NCI-H526 (cell line): Measurements from ENCODE around the gene DPF3.
"Not testable (repeated sequence)": the region's sequence is repeated elsewhere in the genome, so short reads cannot be mapped to it uniquely, and the experiment has no call there.

ENCODE experiments used
- DNase-seq, 2 experiments: peaks; one replicate each; lab custom pipeline; 2025; lab: John Stamatoyannopoulos, UW

The DPF3 gene

DNA sequence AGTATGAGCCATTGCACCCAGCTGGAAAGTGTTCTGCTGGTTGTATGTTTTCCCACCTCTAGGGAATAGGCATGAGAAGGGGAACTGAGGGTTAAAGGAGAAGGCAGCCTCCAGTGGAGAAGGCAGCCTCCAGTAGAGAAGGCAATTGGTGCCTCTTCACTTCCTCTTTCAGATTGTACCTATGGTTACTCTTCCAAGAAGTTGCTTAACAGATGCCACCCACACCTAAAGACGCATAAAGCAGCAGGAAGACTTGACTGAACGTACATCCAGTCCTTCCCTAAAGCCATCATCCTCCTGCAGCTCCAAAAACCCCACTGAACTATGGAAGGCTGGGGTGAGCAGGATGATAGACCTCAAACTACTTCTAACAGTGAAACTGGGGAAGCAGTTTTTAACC lies 13.1 kb downstream of the DPF3 start:
- DNase-seq: no peak

DNA sequence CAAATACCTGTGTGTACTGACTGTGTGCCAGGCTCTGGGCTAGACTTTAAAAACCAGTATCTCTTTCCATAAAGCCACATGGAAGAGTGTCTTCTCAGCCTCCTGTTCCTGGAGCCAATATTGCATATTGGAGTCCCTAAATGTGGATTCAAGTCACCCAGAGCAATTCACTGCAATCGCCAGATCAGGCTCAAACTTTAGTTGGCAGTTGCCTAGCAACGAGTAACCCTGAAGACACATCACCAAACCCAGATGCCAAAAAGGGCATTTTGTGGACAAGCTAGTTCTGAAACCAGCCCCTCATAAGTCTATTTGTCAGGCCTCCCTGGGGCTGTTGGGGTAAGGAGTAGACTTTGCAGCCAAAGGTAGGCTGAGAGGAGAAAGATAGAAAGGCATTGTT lies 13.7 kb downstream of the DPF3 start:
- no peak for DNase-seq

DNA sequence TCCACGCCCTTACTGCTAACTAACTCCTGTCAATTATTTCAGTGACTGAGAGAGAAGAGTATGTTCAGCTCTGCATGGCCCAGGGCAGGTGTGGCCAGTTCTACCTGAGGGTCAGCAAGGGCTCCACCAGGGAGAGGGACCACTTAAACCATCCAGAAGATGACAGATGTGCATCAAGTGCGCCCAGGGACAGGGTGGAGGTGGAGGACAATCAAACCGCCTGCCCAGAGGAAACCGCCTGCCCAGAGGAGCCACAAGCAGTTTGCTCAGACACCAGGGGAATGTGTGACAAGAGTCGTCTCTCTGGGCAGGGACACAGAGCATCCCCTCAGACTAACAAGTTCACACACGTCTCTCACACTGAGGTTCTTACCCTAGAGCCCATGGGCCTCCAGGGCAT lies 14.5 kb downstream of the DPF3 start:
- DNase-seq: no peak

DNA sequence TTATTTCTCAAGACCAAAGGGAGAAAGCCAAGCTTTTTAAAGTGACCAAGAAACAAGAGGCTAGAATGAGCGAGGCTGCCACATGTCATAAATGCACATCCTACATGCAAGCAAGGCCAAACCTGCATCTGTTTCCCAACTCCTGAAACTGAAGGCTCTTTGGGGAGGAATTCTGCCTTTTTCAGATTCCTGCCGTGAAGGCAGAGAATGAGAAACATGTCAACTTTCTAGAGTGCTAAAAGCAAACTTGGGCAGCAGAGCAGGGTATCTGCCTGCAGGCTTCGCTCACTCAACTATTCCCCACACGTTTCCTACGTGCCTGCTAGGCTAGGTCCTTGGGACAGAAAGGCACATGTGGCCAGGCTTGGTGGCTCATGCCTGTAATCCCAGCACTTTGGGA lies 15.2 kb downstream of the DPF3 start:
- DNase-seq: no peak

DNA sequence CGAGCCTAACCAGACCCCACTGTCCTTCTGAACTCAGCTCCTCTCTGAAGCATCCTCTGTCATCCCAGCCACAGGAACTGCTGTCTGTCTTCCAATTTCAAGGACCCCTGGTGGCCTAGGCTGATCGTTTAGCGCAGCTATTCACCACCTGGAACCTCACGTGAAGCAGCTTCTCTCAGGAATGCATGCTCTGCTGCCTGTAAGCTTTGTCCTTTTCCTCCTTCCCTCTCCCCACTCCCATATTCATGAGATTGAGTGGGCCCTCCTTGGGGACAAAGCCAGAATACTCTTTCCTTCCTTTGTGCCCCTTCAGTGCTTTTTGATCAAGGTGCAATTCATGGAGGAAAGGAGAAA lies 17.2 kb downstream of the DPF3 start:
- no peak for DNase-seq

DNA sequence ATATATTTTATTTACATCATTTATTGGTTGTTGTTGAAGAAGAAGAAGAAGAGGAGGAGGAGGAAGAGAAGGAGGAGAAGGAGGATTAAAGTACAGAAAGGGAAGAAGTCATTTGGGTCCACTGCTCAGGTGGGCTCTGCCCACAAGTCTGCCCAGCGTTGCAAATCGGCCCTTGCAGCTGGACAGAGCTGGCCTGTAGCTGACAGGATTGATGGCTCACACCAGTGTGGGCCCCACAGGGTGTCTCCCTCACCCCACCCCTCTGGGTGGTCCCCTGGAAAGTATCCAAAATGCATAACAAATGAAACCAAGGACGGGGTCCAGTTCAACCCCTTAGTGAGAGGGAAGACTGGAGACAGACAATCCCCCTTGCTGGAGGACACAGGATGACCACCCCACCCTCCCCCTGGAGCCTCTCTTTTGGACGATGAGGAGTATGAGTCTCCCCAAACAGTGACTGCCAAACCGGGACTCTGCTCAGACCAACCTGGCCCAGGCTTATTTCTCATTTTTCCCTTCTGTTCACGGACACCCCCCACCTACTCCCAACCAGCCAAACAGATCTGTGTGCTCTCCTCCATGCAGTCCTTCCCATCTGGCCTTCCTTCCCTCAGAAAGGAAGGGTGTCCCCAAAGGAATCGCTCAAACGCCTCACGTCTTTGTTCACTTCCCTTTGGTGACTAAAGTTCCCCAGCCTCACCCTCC lies 17.7 kb downstream of the DPF3 start:
- DNase-seq: no peak

DNA sequence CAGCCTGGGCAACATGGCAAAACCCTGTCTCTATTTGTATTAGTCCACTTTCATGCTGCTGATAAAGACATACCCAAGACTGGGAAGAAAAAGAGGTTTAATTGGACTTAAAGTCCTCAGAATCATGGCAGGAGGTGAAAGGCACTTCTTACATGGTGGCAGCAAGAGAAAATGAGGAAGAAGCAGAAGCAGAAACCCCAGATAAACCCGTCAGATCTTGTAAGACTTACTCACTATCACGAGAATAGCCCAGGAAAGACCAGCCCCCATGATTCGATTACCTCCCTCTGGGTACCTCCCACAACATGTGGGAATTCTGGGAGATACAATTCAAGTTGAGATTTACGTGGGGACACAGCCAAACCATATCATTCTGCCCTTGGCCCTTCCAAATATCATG lies 23.0 kb downstream of the DPF3 start:
- not testable (repeated sequence) for DNase-seq

DNA sequence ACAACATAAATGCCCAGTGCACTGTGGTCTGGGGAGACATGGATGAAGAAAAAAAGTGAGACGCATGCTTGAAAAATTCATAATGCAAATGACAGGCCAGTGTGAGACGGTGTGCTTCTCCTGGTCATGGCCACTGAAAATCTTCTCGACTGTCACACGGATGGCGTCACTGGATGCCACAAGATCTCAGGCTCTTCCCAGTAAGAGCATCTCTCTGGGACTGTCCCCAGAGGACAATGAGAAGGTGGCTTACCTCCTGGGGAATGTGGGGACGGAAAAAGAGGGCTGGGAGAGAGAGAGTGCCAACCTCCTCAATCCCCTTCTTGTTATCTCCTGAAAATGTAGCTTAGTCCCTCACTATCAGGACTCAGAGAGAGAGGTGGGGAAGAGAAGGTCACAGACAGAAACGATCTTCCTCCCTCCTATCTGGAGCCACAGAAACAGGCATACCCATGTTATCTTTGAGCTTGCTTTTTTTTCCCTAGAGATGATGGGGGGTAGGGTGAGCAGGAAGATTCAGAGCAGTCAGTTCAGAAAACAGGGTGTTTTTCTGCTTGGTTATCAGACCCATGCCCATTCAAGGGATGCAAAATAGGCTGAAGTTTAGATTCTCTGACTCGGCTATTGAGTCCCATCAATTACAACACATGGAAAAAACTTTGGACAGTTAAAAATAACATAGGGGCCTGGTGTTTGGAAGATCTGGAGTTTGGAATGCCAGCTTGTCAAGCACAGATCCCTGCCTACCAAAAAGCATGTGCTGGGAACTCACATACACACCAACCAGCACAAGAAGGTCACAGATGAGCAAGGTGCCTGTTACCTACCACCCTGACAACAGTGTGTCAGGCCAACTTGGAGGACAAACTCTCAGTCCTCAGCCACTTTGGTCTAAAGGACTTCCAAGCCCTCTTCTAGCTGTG lies 24.2 kb downstream of the DPF3 start:
- DNase-seq: no peak

DNA sequence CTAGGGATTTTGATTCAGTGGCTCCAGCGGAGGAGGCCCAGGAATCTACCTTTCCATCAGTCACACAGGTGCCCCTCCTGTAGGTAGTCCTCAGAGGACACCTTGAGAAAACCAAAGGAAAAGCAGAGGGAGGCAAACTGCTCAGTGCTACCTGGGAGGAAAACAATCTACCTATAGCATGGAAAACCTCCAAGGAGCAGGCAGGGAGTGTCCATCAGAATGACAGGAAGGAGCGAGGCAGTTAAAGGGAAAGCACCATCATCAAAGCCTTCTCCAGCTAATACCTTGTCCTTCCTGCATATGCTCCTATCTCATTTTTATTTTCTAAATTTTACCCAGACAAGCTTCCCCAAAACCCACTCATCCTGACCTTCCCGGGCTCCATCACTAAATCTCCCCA lies 25.4 kb downstream of the DPF3 start:
- no peak for DNase-seq

DNA sequence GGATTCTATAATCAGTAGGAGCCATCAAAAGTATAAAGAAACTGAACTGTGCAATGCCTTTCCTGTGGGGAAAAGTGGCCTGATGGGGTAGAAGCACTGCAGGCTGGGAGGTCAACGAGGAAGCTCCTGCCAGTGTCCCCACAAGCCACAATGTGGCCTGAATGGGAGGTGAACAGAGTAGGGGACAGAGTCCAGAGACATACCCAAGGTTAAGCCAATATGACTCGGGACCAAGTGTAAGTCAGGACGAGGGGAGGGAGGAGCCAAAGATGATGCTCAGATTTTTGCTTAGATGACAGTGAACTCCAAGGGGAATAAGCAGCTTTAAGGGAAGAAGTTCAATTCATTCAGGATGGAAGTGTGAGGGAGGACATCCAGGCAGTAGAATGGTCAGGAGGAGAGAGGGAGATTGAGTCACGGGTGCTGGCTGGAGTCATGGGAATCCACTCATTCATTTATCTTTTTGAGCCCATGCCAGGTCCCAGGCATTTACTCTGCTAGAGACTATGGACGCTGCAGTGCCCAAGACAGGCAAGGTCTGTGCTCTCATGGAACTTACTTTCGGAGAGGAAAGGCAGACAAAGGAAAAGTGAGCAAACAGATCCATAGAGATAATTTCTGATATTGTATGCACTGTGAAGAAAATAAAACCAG lies 29.1 kb downstream of the DPF3 start:
- no peak for DNase-seq

DNA sequence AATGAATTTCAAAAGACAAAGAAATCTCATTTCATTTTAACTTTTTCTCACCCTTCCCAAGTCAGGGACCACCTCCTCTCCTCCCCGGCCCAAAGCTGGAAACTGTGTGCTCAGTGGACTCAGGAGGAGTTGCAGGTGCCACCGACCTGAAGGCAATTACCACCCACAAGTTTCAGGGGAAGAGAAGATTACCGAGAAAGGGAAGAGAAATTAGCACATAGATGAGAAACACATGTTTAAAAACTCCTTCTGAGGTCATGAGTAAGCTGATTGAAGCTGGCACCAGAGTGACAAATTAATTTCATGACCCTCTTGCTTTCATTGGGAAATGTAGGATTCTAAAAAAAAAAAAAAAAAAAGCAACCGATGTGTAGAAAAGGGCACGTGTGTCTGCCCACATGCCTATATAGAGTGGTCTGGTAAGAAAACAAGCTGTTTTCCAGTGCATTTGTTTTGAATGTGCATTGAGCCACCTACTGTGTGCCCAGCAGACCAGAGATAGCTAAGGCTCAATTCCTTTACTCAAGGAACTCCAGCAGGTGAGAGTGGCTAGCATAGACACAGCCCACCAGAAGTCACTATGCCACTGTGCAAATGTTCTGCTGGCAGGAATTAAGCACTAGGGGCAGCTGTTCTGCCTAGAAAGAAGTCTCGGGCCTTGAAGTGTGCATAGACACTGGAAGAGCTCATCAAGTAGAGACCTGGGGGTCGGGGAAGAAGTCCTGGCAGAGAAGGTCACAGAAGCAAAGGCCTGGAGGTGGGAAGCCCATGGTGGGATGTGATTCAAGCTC lies 30.5 kb downstream of the DPF3 start:
- no peak for DNase-seq

DNA sequence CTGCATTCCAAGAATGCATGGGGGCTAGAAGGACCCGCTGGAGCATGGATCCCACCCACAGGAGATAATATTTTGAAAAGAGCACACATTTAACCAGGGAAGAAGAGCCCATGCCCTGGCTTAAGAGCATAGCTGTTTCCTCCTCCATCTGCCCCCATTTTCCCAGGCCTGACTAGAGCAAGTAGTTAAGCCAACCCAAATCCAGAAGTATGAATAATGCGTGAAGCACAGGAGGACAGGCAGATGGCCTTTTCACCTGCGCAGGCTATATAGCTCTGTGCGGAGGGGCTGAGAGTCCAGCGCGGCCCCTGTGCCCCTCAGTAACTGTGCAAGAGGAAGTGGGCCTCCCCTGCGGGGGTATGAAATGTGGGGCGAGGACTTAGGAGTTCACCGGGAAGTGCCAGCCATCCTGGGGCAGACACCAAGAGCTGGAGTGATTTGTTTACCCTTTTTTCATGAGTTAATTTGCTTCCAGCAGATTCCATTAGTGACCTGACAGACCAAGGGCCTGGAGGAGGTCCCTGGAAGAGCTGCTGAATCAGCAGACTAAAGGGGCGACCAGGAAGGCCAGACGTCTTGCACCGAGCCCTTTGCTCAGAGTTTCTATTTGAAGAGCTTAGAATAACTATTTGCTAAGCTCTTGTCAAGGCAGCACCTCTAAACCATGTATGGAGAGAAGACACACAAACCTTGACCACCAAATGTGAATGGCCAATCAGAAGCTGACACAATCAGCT lies 37.2 kb downstream of the DPF3 start:
- no peak for DNase-seq

DNA sequence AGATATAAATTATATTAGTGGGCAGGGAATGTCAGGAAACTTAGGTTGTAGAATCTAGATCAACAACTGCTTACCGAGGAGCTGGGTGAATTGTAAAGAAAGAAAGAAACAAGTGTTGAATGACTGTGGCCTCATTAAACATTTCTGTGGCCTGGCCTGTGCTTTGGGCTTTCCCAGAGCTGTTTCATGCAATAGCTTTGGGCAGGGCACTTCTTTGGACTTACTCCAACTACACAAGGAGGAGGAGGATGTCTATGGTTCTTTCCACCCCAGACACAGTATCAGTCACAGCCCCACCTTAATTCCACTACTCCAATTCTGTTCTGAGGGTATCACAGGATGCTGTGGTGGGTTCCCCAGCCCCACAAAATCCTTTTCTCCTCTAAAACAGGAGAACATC lies 38.0 kb downstream of the DPF3 start:
- DNase-seq: no peak

DNA sequence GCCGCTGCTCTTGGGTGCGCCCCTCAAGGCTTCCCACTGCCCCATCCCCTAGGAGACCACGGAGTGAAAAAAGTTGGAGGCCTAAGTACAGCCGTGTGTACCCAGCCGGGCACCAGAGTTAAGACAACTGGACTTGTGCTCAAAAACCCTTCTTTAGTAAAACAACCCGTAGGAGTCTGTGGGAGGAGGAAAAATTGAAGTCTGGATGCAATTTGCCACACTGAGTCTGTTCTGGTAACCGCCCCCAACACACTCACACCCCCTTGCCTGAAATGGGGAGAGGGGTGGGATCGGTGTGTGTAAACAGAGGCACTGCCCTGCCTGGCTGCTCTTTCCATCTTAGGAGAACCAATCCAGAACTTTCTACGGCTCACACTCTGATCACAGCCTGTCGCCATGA lies 41.7 kb downstream of the DPF3 start:
- no peak for DNase-seq

DNA sequence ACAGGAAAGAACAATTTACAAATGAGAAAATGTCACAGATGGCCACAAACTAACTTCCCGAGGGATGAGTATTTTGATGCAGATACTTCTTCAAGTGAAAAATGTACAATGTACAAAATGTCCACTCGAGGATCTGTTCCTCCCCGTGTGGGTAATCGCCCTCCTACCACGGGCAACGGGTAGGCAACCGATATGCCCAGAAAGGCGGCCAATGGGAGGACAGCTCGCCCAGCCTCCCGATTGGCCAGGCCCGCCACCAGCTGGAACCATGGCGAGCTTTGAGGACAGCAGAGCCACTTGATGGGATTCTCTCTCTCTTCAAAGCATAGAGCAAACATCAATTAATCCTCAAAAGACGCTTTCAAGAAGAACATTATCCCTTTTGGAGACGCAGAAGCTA lies 42.3 kb downstream of the DPF3 start:
- DNase-seq: no peak

DNA sequence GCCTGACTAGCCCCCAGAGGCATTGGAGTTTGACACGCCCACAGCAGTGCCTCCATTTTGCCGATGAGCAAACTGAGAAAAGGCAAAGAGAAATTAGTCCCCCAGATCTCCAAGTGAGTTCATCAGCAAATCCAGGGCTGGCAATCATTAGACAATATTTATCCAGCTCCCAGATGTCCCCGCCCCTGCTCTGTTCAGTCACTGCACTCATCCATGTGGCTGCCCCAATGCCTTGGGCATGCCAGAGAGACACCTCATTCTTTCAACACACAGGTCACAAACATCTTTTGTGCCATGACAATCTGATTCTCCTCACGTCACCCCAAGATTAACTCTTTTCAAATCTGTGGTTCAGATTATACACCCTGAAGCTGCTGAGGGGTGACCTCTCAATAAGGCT lies 43.5 kb downstream of the DPF3 start:
- DNase-seq: no peak

DNA sequence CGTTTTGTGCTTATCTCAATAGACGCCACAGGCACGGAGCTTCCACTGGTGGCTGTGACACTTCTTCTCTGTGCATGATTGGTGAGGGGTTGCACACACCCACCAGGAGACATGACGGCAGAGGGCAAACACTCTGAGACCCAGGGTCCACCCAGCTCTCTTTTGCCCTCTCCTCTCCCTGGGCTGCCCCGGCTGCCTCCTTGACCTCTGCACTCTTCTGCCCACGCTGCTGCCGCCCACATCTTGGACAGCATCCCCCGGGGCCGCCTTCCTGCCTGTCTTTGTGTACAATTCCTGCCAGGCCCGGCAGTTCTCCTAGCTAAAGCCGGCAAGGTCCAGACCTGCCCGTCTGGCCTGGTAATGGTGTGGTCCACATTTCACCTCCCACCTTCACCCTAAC lies 44.7 kb downstream of the DPF3 start:
- no peak for DNase-seq

DNA sequence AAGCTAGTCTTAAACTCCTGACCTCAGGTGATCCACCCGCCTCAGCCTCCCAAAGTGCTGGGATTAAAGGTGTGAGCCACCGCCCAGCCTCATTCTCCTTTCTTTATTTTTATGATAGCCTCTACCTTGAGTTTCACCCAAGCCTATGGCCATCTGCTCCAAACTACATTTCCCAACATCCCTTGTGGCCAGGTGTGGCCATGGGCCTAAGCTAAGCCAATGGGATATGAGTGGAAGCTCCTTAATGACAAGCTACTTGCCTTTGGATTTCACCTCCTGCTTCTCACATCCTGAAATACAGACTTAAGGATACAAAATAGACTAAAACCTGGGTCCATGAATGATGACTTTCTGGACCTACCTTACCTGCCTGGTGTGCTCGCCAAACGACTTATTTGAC lies 46.2 kb downstream of the DPF3 start:
- no peak for DNase-seq

DNA sequence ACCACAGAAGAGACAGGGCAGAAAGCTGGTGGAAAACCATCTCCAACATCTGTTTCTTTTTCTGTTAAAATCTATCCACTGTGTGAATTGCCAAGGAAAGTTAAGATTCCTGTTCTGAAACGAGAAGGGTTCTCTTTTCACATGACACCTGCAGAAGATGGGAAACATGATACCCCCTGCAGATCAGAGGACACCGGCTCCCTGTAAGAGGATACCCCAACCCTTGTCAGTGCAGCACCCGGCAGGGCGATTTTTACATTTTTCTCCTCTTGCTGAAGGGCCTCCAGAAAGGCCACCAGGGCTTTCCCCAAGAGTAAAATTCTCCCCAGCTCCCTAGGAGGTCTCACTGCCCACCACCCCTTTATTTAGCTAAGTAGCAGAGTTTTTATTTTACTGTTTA lies 48.2 kb downstream of the DPF3 start:
- no peak for DNase-seq

DNA sequence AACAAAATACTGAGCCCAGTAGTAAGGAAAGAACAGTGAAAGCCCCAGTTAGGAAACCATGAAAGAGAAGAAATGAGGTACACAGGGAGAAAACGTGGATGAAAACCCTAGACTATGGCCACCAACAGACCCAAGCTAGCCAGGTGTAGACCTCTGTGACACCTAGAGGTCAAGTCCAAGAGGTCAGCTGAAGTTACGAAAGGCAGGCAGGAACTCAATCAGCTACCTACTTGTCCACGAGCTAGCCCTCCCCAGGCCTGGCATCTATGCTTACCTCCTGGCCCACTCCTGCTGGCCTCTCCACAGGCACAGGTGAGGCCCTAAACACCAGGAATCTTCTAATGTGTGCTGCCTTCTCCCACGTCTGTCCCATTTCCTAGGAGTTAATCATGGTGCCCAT lies 48.7 kb downstream of the DPF3 start:
- DNase-seq: no peak

DNA sequence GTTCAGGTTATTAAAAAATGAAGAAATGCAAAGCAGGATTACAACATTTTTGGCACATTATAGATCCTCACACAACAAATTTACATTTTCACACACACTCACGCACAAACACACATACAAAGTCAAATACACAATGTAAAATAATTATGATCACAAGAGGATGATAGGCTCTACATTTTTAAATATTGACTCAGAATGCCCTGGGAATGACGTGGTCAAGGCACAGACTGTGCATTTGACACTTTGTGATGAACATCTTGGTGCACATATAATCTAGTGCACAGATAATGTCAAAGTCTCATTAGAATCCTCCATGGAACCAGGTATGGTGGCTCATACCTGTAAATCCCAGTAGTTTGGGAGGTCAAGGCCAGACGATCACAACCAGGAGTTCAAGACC lies 49.4 kb downstream of the DPF3 start:
- DNase-seq: no peak
